ENCODE data around the gene RTF2. TPM values are rescaled to one million over a fixed set of nuclear protein-coding genes. Genes with fewer than 3 reads are reported as not detected.

RTF2 gene
- total RNA-seq, 1 experiment from 2014 or later, result 99.1 TPM

GRCh38 chr20:56428881-56429280, 39.5 kb upstream of the RTF2 start:
- Histone ChIP-seq H3K27me3 (replicated peaks; ENCODE audit: insufficient read depth, low read depth, low read length, poor library complexity) (no peaks in the 10 kb centered on the region), H3K4me3 (ENCODE audit: low read depth, low read length, poor library complexity, severe bottlenecking) (no peak overlapping the region), H3K4me1 (ENCODE audit: insufficient read depth, low read length, poor library complexity, severe bottlenecking) (no peaks in the 10 kb centered on the region), H3K9me3 (ENCODE audit: low read depth, low read length, poor library complexity, severe bottlenecking) (no peaks in the 10 kb centered on the region), H3K36me3 (ENCODE audit: insufficient read depth, low read length, poor library complexity, severe bottlenecking) (no peaks in the 10 kb centered on the region), H3K27ac (ENCODE audit: low read depth, low read length, poor library complexity, severe bottlenecking) (no peak overlapping the region)
- BruUV-seq (replicated peaks), result no TSS peak
- TF ChIP-seq CTCF (conservative IDR thresholded peaks at IDR 0.05; ENCODE audit: low read depth, low read length), result no peak
- TF ChIP-seq EZH2 (IDR thresholded peaks at IDR 0.05; ENCODE audit: borderline replicate concordance, low read depth, low read length, poor library complexity, severe bottlenecking), result no peak
- CTCF ChIA-PET, result no interaction called here
- no peak for DNase-seq (ENCODE audit: low spot score)
- intact Hi-C loops (cut with micrococcal nuclease; ENCODE audit: unreplicated experiment), result no loop called here
- POLR2A ChIA-PET (ENCODE audit: low non-redundant PET), result no interaction called here

GRCh38 chr20:56429502-56429901, 38.9 kb upstream of the RTF2 start:
- Histone ChIP-seq H3K4me3 (ENCODE audit: low read depth, low read length, poor library complexity, severe bottlenecking) (no peak overlapping the region), H3K27me3 (replicated peaks; ENCODE audit: insufficient read depth, low read depth, low read length, poor library complexity) (no peaks in the 10 kb centered on the region), H3K4me1 (ENCODE audit: insufficient read depth, low read length, poor library complexity, severe bottlenecking) (no peaks in the 10 kb centered on the region), H3K9me3 (ENCODE audit: low read depth, low read length, poor library complexity, severe bottlenecking) (no peaks in the 10 kb centered on the region), H3K27ac (ENCODE audit: low read depth, low read length, poor library complexity, severe bottlenecking) (no peak overlapping the region), H3K36me3 (ENCODE audit: insufficient read depth, low read length, poor library complexity, severe bottlenecking) (no peaks in the 10 kb centered on the region)
- POLR2A ChIA-PET (ENCODE audit: low non-redundant PET), result no interaction called here
- intact Hi-C loops (cut with micrococcal nuclease; ENCODE audit: unreplicated experiment), result no loop called here
- no TSS peak for BruUV-seq (replicated peaks)
- DNase-seq (ENCODE audit: low spot score), result no peak
- TF ChIP-seq CTCF (conservative IDR thresholded peaks at IDR 0.05; ENCODE audit: low read depth, low read length) (no peak), EZH2 (IDR thresholded peaks at IDR 0.05; ENCODE audit: borderline replicate concordance, low read depth, low read length, poor library complexity, severe bottlenecking) (no peak)
- CTCF ChIA-PET, result no interaction called here

- DNase-seq (ENCODE audit: low spot score), result no peak
- no peak overlapping the region for H3K27ac ChIP-seq (ENCODE audit: low read depth, low read length, poor library complexity, severe bottlenecking)
- no peak for TF ChIP-seq CTCF (conservative IDR thresholded peaks at IDR 0.05; ENCODE audit: low read depth, low read length)
- no peak for TF ChIP-seq EZH2 (IDR thresholded peaks at IDR 0.05; ENCODE audit: borderline replicate concordance, low read depth, low read length, poor library complexity, severe bottlenecking)
- ChIA-PET CTCF (no interaction called here), POLR2A (ENCODE audit: low non-redundant PET) (no interaction called here)
- H3K4me1 ChIP-seq (ENCODE audit: insufficient read depth, low read length, poor library complexity, severe bottlenecking), result no peaks in the 10 kb centered on the region
- no peak overlapping the region for H3K4me3 ChIP-seq (ENCODE audit: low read depth, low read length, poor library complexity, severe bottlenecking)
- no peaks in the 10 kb centered on the region for H3K9me3 ChIP-seq (ENCODE audit: low read depth, low read length, poor library complexity, severe bottlenecking)
- BruUV-seq (replicated peaks), result no TSS peak
- no peaks in the 10 kb centered on the region for H3K27me3 ChIP-seq (replicated peaks; ENCODE audit: insufficient read depth, low read depth, low read length, poor library complexity)
- H3K36me3 ChIP-seq (ENCODE audit: insufficient read depth, low read length, poor library complexity, severe bottlenecking), result no peaks in the 10 kb centered on the region
- intact Hi-C loops (cut with micrococcal nuclease; ENCODE audit: unreplicated experiment), result no loop called here
Observed at GRCh38 chr20:56429941-56430340, 38.5 kb upstream of the RTF2 start.
